ENCODE measurements around the gene SESTD1. TPM values are rescaled to one million over a fixed set of nuclear protein-coding genes. Genes with fewer than 3 reads are reported as not detected.

SESTD1 gene
- total and polyA plus RNA-seq, 7 donors, result 4.2 to 20.2 (median 15.1) TPM

DNA sequence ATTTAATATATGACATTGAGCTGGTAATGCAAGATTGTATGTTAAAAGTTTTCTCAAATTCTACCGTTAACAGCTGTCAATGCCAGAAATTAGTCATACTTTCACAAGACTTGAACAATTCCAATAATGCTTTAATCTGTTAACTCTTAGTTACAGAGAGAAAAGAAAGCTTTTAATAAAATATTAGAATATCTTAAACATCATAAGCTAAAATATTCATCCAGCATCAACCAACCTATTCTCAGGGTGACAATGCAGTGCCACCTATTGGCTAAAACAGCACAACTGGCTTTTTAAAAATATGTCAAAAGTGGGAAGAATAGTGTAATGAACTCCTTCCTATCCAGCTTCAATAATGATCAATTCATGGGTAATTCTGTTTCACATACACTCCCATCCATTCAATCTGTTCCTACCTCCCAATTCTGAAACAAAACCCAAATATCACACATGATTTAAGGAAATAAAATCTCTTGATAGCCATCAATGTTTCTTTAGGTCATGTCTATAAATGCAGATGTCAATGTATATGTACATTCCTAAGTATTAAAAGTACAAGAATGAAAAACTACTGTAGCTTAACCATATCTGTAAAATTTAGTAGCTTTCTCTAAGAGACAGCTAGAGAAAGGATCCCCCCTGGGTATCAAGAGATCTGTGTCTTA lies 134.9 kb downstream of the SESTD1 start:
- WGBS, 3 donors, result 34 to 74% (median 43%) methylated on average over 1 of the region's 1 CpG
- H3K9me3 ChIP-seq, result no peaks in the 10 kb centered on the region
- intact Hi-C loops (cut with DNase I), result loop anchor here in 1 of 2 donors (10.0 kb wide), 1 partner anchor 185 kb away; no protein-coding TSS in a partner anchor
- H3K4me3 ChIP-seq, result no peak overlapping the region
- TF ChIP-seq, protein P1, sequence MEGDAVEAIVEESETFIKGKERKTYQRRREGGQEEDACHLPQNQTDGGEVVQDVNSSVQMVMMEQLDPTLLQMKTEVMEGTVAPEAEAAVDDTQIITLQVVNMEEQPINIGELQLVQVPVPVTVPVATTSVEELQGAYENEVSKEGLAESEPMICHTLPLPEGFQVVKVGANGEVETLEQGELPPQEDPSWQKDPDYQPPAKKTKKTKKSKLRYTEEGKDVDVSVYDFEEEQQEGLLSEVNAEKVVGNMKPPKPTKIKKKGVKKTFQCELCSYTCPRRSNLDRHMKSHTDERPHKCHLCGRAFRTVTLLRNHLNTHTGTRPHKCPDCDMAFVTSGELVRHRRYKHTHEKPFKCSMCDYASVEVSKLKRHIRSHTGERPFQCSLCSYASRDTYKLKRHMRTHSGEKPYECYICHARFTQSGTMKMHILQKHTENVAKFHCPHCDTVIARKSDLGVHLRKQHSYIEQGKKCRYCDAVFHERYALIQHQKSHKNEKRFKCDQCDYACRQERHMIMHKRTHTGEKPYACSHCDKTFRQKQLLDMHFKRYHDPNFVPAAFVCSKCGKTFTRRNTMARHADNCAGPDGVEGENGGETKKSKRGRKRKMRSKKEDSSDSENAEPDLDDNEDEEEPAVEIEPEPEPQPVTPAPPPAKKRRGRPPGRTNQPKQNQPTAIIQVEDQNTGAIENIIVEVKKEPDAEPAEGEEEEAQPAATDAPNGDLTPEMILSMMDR (IDR thresholded peaks at IDR 0.05), result peak; percentile 64
- ATAC-seq (peak in 1 of 4 donors; percentile 66), DNase-seq (no peak)
- H3K27ac ChIP-seq, result no peak overlapping the region
- H3K36me3 ChIP-seq (ENCODE audit: insufficient read depth in 1 of 2, low read depth in 1 of 2), result peaks cover 0 to 9% of the 10 kb centered on the region in 2 donors
- no peaks in the 10 kb centered on the region for H3K4me1 ChIP-seq
- no peaks in the 10 kb centered on the region for H3K27me3 ChIP-seq (ENCODE audit: insufficient read depth in 3 of 3, low read length in 2 of 3)

- 79 to 90% (median 86%) methylated on average over 3 of the region's 3 CpGs for WGBS, 3 donors
- TF ChIP-seq, protein P1 (IDR thresholded peaks at IDR 0.05), result no peak
- H3K27ac ChIP-seq, result no peak overlapping the region
- no peak overlapping the region for H3K4me3 ChIP-seq
- no peaks in the 10 kb centered on the region for H3K4me1 ChIP-seq
- H3K9me3 ChIP-seq, result no peaks in the 10 kb centered on the region
- DNase-seq (no peak), ATAC-seq (no peak)
- H3K27me3 ChIP-seq (ENCODE audit: insufficient read depth in 3 of 3, low read length in 2 of 3), result no peaks in the 10 kb centered on the region
- intact Hi-C loops (cut with DNase I), result loop anchor here in 1 of 2 donors (10.0 kb wide), 1 partner anchor 181 kb away; no protein-coding TSS in a partner anchor
- peaks cover 0 to 25% of the 10 kb centered on the region in 2 donors for H3K36me3 ChIP-seq (ENCODE audit: insufficient read depth in 1 of 2, low read depth in 1 of 2)
These were observed 139.2 kb downstream of the SESTD1 start for GRCh38 chr2:179125404-179125803.

- no peak for ATAC-seq
- intact Hi-C loops (cut with DNase I), result loop anchor here in 1 of 2 donors (10.0 kb wide), 1 partner anchor 179 kb away; no protein-coding TSS in a partner anchor
These were observed 140.3 kb downstream of the SESTD1 start for GRCh38 chr2:179124282-179124681.

DNA sequence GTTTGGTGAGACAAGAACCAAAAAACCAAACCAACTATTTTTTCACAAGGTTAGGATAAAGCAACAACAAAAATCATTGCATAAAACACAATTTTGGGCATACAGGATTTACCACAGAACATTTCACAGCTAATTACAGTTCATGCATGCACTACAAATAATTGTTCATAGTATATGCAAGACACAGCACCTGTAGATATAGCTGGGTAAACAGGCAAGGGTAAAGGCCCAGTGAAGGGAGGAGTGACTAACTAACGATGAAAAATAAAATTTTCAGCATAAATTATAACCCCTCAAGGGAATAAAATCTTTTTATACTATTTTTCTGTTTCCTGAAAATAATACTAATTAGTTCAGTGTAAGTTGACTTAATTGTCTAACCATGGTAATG lies 141.4 kb downstream of the SESTD1 start:
- DNase-seq, result no peak
- TF ChIP-seq, protein P1 (IDR thresholded peaks at IDR 0.05), result no peak
- peaks cover 0 to 42% of the 10 kb centered on the region in 2 donors for H3K36me3 ChIP-seq (ENCODE audit: insufficient read depth in 1 of 2, low read depth in 1 of 2)
- H3K27me3 ChIP-seq (ENCODE audit: insufficient read depth in 3 of 3, low read length in 2 of 3), result no peaks in the 10 kb centered on the region
- intact Hi-C loops (cut with DNase I), result loop anchor here in 1 of 2 donors (10.0 kb wide), 1 partner anchor 178 kb away; no protein-coding TSS in a partner anchor
- ATAC-seq, result no peak
- H3K4me3 ChIP-seq, result no peak overlapping the region
- no peaks in the 10 kb centered on the region for H3K9me3 ChIP-seq
- WGBS, 3 donors, result 86 to 96% (median 94%) methylated on average over 1 of the region's 1 CpG
- H3K4me1 ChIP-seq, result no peaks in the 10 kb centered on the region
- H3K27ac ChIP-seq, result no peak overlapping the region

More at GRCh38 chr2:179124282-179124681, 140.3 kb downstream of the SESTD1 start:
- DNase-seq, result no peak
- TF ChIP-seq, protein P1 (IDR thresholded peaks at IDR 0.05), result no peak
- Histone ChIP-seq H3K9me3 (no peaks in the 10 kb centered on the region), H3K27ac (no peak overlapping the region), H3K36me3 (ENCODE audit: insufficient read depth in 1 of 2, low read depth in 1 of 2) (peaks cover 0 to 32% of the 10 kb centered on the region in 2 donors), H3K4me3 (no peak overlapping the region), H3K4me1 (no peaks in the 10 kb centered on the region), H3K27me3 (ENCODE audit: insufficient read depth in 3 of 3, low read length in 2 of 3) (no peaks in the 10 kb centered on the region)
- WGBS, 3 donors, result 80 to 92% (median 85%) methylated on average over 3 of the region's 3 CpGs
